ENCODE results near the gene CATSPER2. TPM values are rescaled to one million over a fixed set of nuclear protein-coding genes. Genes with fewer than 3 reads are reported as not detected.

CATSPER2 gene
- total RNA-seq, 4 donors from 2014 or later = 2.4 to 3.8 (median 2.7) TPM; not detected in 1

Small RNA genes lying within 50 kb of the gene (small RNA-seq; reads per million reads assigned to genes)
- 0 reads per million in 4 donors for gene PDIA3P2
- gene RNU6-554P = 0 reads per million in 4 donors
- 0 reads per million in 4 donors for gene RNU6-610P

Other genes starting within 250 kb of the CATSPER2 start
- gene TP53BP1, start 155.7 kb downstream of the CATSPER2 start, total RNA-seq = 10 to 100 TPM; 11.9 to 27.6 (median 20.6) TPM
- 1 to 10 TPM in 2 of 4 donors, under 1 TPM in 2; 0.53 to 5.9 (median 2.3) TPM for gene MAP1A, start 131.2 kb downstream of the CATSPER2 start, total RNA-seq
- 10 to 100 TPM; 21.4 to 33.0 (median 26.7) TPM for gene PPIP5K1, start 58.6 kb downstream of the CATSPER2 start, total RNA-seq
- gene CKMT1B, start 54.8 kb downstream of the CATSPER2 start, total RNA-seq = 100 to 1,000 TPM in 2 of 4 donors, 10 to 100 TPM in 2; 60.7 to 159 (median 87.4) TPM
- 1 to 10 TPM in 1 of 4 donors, under 1 TPM in 1, not detected in 2; 0.03 to 1.1 TPM for gene STRC, start 30.0 kb downstream of the CATSPER2 start, total RNA-seq
- gene CKMT1A, start 45.0 kb upstream of the CATSPER2 start, total RNA-seq = 100 to 1,000 TPM in 2 of 4 donors, 10 to 100 TPM in 2; 53.1 to 128 (median 93.6) TPM
- 100 to 1,000 TPM in 3 of 4 donors, 10 to 100 TPM in 1; 74.6 to 155 (median 129) TPM for gene PDIA3, start 97.6 kb upstream of the CATSPER2 start, total RNA-seq
- gene ELL3, start 128.1 kb upstream of the CATSPER2 start, total RNA-seq = 10 to 100 TPM; 16.9 to 40.4 (median 29.9) TPM
- 100 to 1,000 TPM; 520 to 903 (median 765) TPM for gene SERF2, start 143.5 kb upstream of the CATSPER2 start, total RNA-seq
- gene SERINC4, start 151.4 kb upstream of the CATSPER2 start, total RNA-seq = under 1 TPM in 1 of 4 donors, not detected in 3; 0.19 TPM
- gene HYPK, start 151.8 kb upstream of the CATSPER2 start, total RNA-seq = 1 to 10 TPM; 2.0 to 9.3 (median 5.8) TPM
- 10 to 100 TPM; 14.5 to 21.6 (median 18.4) TPM for gene MFAP1, start 175.8 kb upstream of the CATSPER2 start, total RNA-seq
- 10 to 100 TPM in 2 of 4 donors, 1 to 10 TPM in 2; 4.6 to 15.8 (median 10.3) TPM for gene WDR76, start 178.2 kb upstream of the CATSPER2 start, total RNA-seq